NB4 (cell line): Measurements from ENCODE around the gene TMPRSS2.

Source experiments
- DNase-seq: peaks from one replicate; pipeline ENCODE4 v3.0.0; 2010; ENCODE audit warnings: low read depth
- H3K4me3 ChIP-seq: one replicate; pipeline ENCODE4 v1.5.1; 2011; ENCODE audit warnings: mild to moderate bottlenecking, low read depth, low read length, moderate library complexity
- MYC ChIP-seq: IDR thresholded peaks from 2 replicates; pipeline ENCODE4 v1.6.1; 2011; ENCODE audit warnings: low read depth, low read length
- POLR2A ChIP-seq: IDR thresholded peaks from 2 replicates; pipeline ENCODE4 v1.6.1; 2011; ENCODE audit warnings: mild to moderate bottlenecking; ENCODE audit not compliant: insufficient read length; ENCODE audit errors: extremely low read depth
- TF ChIP-seq, protein P1 (sequence below): IDR thresholded peaks from one replicate; pipeline ENCODE4 v1.5.1; 2012; ENCODE audit warnings: low read depth, low read length
- TF ChIP-seq, protein P2 (sequence below): IDR thresholded peaks from 2 replicates; pipeline ENCODE4 v1.6.1; 2011; ENCODE audit warnings: low read depth, low read length

TMPRSS2 gene

DNA sequence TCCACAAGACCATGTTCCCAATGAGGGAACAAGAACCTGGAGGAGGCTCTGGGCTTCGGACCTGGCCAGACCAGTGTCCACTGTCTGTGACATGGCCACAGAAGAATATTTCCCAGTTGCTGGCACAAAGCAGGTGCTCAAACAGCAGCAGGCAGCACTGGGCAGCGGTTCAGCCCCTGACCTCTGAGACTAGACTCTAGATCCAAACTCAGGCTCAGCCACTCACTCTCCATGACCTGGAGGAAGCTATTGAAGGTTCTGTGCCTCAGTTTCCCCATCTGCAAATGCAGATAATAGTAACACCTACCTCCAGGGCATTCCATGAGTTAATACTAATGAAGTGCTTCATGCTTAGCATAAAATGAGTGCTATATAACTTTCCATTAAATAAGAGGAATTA lies 8.0 kb downstream of the TMPRSS2 start:
- TF ChIP-seq, protein P1, sequence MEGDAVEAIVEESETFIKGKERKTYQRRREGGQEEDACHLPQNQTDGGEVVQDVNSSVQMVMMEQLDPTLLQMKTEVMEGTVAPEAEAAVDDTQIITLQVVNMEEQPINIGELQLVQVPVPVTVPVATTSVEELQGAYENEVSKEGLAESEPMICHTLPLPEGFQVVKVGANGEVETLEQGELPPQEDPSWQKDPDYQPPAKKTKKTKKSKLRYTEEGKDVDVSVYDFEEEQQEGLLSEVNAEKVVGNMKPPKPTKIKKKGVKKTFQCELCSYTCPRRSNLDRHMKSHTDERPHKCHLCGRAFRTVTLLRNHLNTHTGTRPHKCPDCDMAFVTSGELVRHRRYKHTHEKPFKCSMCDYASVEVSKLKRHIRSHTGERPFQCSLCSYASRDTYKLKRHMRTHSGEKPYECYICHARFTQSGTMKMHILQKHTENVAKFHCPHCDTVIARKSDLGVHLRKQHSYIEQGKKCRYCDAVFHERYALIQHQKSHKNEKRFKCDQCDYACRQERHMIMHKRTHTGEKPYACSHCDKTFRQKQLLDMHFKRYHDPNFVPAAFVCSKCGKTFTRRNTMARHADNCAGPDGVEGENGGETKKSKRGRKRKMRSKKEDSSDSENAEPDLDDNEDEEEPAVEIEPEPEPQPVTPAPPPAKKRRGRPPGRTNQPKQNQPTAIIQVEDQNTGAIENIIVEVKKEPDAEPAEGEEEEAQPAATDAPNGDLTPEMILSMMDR: no peak
- TF ChIP-seq, protein P2, sequence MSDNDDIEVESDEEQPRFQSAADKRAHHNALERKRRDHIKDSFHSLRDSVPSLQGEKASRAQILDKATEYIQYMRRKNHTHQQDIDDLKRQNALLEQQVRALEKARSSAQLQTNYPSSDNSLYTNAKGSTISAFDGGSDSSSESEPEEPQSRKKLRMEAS: no peak
- TF ChIP-seq POLR2A (no peak), MYC (no peak)
- no peak for DNase-seq
- H3K4me3 ChIP-seq: no peak overlapping the region

DNA sequence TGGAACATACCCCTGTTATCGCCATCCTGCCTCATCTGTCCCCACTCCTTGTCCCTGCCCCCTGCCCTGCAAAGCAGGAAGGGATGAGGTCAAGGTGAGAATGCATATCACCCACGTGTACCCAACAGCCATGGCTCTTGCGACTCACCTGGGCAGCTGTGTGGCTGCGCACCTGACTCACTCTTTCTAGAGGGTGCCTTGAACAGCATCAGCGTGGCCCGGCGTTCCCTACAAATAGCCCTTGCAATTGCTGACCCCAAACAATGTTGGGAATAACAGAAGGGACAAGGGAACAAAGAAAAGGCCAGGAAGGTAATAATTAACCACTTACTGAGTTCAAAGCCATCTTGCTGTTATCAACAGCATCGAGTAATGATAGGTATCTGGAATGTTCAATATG lies 10.2 kb downstream of the TMPRSS2 start:
- H3K4me3 ChIP-seq: no peak overlapping the region
- TF ChIP-seq, protein P2: no peak
- TF ChIP-seq POLR2A (no peak), MYC (no peak)
- TF ChIP-seq, protein P1: no peak
- DNase-seq: no peak

DNA sequence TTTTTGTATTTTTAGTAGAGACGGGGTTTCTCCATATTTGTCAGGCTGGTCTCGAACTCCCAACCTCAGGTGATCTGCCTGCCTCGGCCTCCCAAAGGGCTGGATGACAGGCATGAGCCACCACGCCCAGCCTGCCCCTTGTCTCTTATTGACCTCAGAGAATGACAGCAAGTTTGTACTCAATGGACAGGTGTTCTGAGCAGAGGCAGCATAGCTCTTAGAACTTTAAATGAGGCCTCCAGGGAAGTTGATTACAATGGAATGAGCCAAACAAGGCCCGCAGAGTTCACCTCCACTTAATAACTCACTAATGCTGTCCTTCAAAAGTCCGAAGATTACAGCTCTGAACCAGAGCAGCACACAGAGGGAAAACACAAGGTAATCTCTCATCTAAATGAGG lies 10.9 kb downstream of the TMPRSS2 start:
- no peak for DNase-seq
- no peak overlapping the region for H3K4me3 ChIP-seq
- no peak for TF ChIP-seq MYC
- TF ChIP-seq, protein P2: no peak
- TF ChIP-seq, protein P1: no peak
- no peak for TF ChIP-seq POLR2A

DNA sequence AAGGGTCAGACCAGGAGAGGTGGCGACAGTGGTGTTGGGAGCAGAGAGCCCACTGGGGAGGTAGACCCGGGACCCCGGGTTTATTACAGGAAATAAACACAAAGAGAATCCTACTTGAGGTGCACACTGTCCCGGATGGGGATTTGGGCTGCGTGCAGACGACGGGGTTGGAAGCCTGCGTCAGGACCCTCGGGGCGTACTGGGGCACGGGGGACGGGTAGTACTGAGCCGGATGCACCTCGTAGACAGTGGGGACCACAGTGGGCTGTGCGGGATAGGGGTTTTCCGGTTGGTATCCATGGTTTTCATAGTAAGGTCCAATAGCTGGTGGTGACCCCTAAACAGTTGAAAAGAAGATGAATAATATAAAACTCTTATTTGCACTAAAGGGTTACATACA lies 13.7 kb downstream of the TMPRSS2 start:
- no peak for DNase-seq
- TF ChIP-seq, protein P1: no peak
- TF ChIP-seq MYC (no peak), POLR2A (no peak)
- TF ChIP-seq, protein P2: no peak
- H3K4me3 ChIP-seq: no peak overlapping the region

DNA sequence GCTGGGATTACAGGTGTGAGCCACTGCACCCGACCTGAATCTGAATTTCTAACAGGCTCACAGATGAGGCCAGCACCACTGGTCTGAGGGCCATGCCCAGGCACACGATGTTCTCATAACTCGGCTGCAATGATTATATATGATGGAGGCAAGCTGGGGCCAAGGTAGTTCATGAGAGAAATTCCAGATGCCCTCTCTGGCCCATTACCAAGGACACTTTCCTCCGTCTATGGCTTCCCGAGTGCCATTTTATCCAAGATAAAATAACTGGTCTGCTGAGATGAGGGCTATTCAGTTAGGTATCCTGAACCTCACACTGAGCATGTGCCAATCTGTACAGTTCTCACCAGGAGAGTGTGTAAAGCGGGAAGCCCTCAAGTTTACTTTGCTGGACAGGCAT lies 16.5 kb downstream of the TMPRSS2 start:
- DNase-seq: no peak
- H3K4me3 ChIP-seq: no peak overlapping the region
- TF ChIP-seq POLR2A: no peak
- TF ChIP-seq, protein P2: no peak
- no peak for TF ChIP-seq MYC
- TF ChIP-seq, protein P1: no peak

DNA sequence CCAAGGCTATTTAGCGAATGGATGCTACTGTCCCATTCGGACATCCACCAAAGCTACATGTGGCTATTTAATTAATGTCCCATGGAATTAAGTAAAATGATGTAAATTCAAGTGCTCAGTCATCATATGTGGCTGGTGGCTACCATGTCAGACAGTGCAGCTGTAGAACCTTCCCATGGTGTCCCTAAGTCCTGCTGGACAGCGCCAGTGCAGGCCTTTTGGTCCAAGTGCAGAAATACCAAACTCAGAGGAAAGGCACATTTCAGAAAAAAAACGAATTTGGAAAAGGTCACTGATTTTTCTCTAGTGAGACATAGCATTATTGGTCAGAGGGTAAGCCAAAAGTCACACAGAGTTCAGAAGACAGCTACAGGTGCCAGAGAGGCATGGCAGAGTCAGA lies 17.6 kb downstream of the TMPRSS2 start:
- H3K4me3 ChIP-seq: no peak overlapping the region
- DNase-seq: no peak
- TF ChIP-seq POLR2A: no peak
- no peak for TF ChIP-seq MYC
- TF ChIP-seq, protein P1: no peak
- TF ChIP-seq, protein P2: no peak
